ENCODE measurements around the gene CENPT.
A peak's percentile ranks its signal among the peaks of the same experiment; 100 is the strongest.

CENPT gene

GRCh38 chr16:67807148-67807682 lies 40.3 kb downstream of the CENPT start:
- DNase-seq (ENCODE audit: low read depth): no peak

DNA sequence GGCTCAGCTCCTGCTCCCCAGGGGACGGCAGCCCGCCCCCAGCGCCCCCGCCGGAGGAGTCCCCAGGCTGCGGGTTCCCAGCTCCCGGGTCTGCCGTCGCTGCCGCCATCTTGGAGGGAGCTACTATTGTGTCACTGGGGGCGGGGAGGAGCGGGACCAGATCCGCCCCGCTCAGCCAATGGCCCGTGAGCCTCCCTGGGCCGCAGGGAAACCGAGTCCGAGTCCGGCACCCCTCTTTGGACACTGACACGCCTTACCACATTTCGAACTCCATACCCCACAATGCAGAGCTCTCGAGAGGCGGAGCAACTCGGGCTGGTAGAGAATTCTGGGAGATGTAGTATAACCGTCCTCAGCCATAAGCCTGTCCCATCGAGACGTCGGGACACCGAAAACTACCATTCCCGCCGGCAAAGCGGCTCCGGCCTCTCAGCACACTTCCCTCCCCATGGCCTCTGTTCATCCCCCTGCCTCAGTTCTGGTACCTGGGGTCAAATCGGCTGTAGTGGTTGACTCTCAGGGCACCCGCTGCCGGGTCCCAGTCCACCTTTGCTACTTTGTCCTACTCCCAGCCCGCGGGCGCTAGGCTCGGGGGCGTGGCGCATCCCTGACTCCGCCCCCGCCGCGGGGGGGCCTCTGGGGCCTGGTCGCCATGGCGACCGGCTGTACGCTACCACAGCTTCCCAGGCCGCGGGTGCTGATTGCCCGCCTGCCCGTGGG lies 40.9 kb downstream of the CENPT start, which contains the start of the genes RANBP10 and TSNAXIP1:
TSS of gene RANBP10 (minus strand) at position 133 of the 720 bp plus-strand sequence. CDS start at position 109, 24 bp downstream.
TSS of gene TSNAXIP1 (plus strand) at position 462 of the 720 bp plus-strand sequence. CDS start 261 bp downstream, outside the sequence.
- DNase-seq (ENCODE audit: low read depth): peak; percentile 100

GRCh38 chr16:67805718-67806427 lies 41.6 kb downstream of the CENPT start:
- DNase-seq (ENCODE audit: low read depth): no peak

- no peak for DNase-seq (ENCODE audit: low read depth)
Measured at GRCh38 chr16:67804853-67805542, 42.5 kb downstream of the CENPT start.

- no peak for DNase-seq (ENCODE audit: low read depth)
Measured at GRCh38 chr16:67803894-67804293, 43.6 kb downstream of the CENPT start.

DNA sequence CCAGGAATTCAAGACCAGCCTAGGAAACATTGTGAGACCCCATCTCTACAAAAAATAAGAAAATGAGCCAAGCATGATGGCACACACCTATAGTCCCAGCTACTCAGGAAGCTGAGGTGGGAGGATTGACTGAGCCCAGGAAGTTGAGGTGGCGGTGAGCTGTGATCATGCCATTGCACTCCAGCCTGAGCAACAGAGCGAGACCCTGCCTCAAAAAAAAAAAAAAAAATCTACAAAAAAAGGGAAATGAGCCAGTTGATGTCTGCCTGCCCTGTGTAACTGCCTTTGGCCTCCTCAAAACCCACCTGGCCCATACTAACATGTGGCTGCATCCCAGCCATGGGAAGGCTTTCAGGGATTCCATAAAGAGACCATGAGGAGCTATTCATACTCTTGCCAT lies 45.6 kb downstream of the CENPT start:
- no peak for DNase-seq (ENCODE audit: low read depth)

DNA sequence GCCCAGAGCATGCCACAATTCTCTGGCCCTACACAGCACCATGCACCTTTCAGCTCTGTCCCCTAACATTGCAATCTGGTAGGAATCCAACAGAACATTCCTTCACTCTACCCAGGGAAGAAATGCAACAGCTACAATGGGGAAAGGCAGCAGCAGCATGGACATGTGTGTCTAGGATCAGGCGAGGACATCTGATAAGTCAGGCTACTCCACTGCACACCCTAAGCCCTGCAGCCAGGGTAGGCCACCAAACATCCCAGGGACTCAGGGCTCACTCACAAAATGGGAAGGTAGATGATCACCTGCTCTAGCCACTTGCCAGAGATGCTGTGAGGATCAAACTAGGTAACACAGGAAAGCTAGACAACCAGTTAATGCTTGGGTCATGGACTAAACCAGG lies 46.3 kb downstream of the CENPT start:
- no peak for DNase-seq (ENCODE audit: low read depth)

DNA sequence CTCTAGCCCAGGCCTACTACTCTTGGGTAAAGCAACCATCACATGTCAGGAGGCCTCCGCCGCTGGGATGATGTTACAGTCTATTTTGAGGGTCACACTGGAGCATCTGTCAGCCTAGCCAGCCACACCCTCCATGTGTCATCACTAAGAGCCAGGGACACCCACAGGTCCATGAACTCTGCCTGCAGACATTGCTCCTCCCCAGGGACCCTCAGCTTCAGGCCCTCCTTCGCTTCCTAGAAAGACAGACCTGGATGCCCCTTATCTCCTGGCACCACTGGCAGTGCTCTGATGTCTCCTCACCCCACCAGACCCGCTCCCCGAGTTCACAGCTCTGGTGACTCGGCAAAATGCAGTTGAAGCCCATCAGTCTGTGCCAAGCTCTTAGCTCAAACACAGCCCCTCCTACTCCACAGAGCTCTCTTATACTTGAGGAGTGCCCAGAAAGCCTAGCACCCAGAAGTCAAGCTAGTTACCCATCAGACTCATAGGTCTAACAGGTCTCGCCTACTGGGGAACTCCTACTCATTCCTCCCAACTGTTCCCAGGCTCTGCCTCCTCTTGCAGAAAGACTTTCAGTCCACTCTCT lies 47.1 kb downstream of the CENPT start:
- DNase-seq (ENCODE audit: low read depth): no peak

DNA sequence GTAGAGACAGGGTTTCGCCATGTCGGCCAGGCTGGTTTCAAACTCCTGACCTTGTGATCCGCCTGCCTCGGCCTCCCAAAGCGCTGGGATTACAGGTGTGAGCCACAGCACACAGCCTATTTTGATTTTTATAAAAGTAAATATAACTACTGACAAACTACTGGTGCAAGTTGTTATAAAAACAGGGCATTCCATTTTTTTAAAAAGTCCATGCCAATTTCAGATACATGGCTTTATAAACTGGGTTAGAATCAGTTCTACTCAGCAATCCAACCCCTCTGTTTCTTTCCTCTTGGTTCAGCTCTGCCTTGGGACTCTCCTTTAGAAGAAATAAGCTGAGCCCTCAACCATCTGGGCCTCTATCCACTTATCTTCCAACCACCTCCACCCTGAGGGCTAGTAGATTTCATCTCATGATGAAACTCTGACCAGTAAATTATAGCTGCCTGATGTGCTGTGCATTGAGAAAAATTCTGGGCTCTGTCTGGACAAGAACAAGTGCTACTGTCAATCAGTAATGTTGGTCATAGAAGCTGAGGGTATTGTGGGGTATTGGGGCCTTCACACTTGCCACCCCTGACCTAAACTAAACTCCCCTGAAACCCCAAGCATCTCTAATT lies 51.3 kb downstream of the CENPT start:
- DNase-seq (ENCODE audit: low read depth): no peak

DNA sequence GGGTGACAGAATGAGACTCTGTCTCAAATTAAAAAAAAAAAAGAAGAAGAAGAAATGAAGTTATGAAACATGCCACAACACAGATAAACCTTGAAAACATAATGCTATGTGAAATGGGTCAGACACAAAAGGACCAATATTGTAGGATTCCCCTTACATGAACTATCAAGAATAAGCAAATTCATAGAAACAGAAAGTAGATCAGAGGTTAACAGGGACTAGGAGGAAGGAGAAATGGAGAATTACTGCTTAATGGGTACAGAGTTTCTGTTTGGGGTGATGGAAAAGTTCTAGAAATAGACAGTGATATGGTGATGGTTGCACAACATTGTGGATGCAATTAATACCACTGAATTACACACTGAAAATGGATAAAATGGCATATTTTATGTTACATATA lies 57.4 kb downstream of the CENPT start:
- DNase-seq (ENCODE audit: low read depth): no peak

DNA sequence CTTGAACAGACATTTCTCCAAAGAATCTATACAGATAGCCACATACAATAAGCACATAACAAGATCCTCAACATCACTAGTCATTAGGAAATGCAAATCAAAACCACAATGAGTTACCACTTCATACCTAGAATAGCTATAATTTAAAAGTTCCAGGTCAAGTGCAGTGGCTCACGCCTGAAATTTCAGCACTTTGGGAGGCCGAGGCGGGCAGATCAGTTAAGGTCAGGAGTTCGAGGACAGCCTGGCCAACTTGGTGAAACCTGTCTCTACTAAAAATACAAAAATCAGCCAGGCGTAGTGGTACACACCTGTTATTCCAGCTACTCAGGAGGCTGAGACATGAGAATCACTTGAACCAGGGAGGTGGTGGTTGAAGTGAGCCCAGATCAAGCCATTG lies 61.0 kb downstream of the CENPT start:
- no peak for DNase-seq (ENCODE audit: low read depth)

GRCh38 chr16:67783353-67783725 lies 64.2 kb downstream of the CENPT start:
- DNase-seq (ENCODE audit: low read depth): no peak

- no peak for DNase-seq (ENCODE audit: low read depth)
Measured at GRCh38 chr16:67782567-67783352, 64.7 kb downstream of the CENPT start.

GRCh38 chr16:67781565-67781921 lies 66.0 kb downstream of the CENPT start:
- no peak for DNase-seq (ENCODE audit: low read depth)

GRCh38 chr16:67780847-67781564 lies 66.5 kb downstream of the CENPT start:
- DNase-seq (ENCODE audit: low read depth): no peak

- DNase-seq (ENCODE audit: low read depth): no peak
Measured at GRCh38 chr16:67779256-67780014, 68.1 kb downstream of the CENPT start.
